Epithelial cell of proximal tubule (primary cell): ENCODE measurements around the gene SLC35D1. TPM values are rescaled to one million over a fixed set of nuclear protein-coding genes. Genes with fewer than 3 reads are reported as not detected.

Experiments
- DNase-seq: peaks from one replicate; pipeline ENCODE4 v3.0.0-alpha.2; 2011; ENCODE audit warnings: low read depth
- H3K4me3 ChIP-seq: 2 replicates; pipeline ENCODE4 v1.5.1; 2011; ENCODE audit warnings: low read depth, mild to moderate bottlenecking, low read length
- CTCF ChIP-seq: conservative IDR thresholded peaks from 2 replicates; pipeline ENCODE4 v1.5.1; 2012; ENCODE audit warnings: low read depth, mild to moderate bottlenecking, low read length
- total RNA-seq: library from RNA; depleted of rRNA; stranded (reverse); fragments of >200 nt; gene quantifications from 2 replicates; pipeline ENCODE4 v1.2.3, GENCODE V29; 2015

The SLC35D1 gene
- total RNA-seq, result 3.6 and 5.4 TPM in 2 replicates

- TF ChIP-seq CTCF, result no peak
- H3K4me3 ChIP-seq, result peak within 1 kb of the TSS; percentile 68
- DNase-seq, result no peak
Measured at GRCh38 chr1:67053785-67054772, at the start of gene SLC35D1. TSS of gene SLC35D1 (minus strand) at chr1:67054148. CDS start at chr1:67054013, 135 bp downstream.

- no peak overlapping the region for H3K4me3 ChIP-seq
- DNase-seq, result no peak
- no peak for TF ChIP-seq CTCF
Measured at GRCh38 chr1:67103548-67103947, 49.6 kb upstream of the SLC35D1 start.

- no peak for DNase-seq
- no peak for TF ChIP-seq CTCF
- H3K4me3 ChIP-seq, result no peak overlapping the region
Measured at GRCh38 chr1:67100833-67101232, 46.9 kb upstream of the SLC35D1 start.

GRCh38 chr1:67097305-67097704, 43.4 kb upstream of the SLC35D1 start:
- no peak for TF ChIP-seq CTCF
- DNase-seq, result no peak
- H3K4me3 ChIP-seq, result no peak overlapping the region

- no peak for TF ChIP-seq CTCF
- no peak overlapping the region for H3K4me3 ChIP-seq
- no peak for DNase-seq
Measured at GRCh38 chr1:67094191-67094590, 40.2 kb upstream of the SLC35D1 start.

- H3K4me3 ChIP-seq, result no peak overlapping the region
- no peak for TF ChIP-seq CTCF
Measured at GRCh38 chr1:67089685-67090208, 35.8 kb upstream of the SLC35D1 start.

GRCh38 chr1:67088440-67088839, 34.5 kb upstream of the SLC35D1 start:
- no peak for DNase-seq
- TF ChIP-seq CTCF, result no peak
- no peak overlapping the region for H3K4me3 ChIP-seq

More at GRCh38 chr1:67089685-67090208, 35.8 kb upstream of the SLC35D1 start:
- no peak for DNase-seq
